Neutrophil (primary cell): ENCODE data around the gene DNAJB11.
A peak's percentile ranks its signal among the peaks of the same experiment; 100 is the strongest.

Experiments used
- H3K27ac ChIP-seq: fragments of 200-600 bp; sonication (generic); 2 replicates; pipeline ENCODE4 v1.5.1; 2016; ENCODE audit warnings: mild to moderate bottlenecking, moderate library complexity
- H3K27me3 ChIP-seq: fragments of 200-600 bp; sonication (generic); 2 replicates; pipeline ENCODE4 v1.6.0; 2016; ENCODE audit warnings: mild to moderate bottlenecking
- H3K36me3 ChIP-seq: fragments of 200-600 bp; sonication (generic); 2 replicates; pipeline ENCODE4 v1.5.1; 2017
- H3K4me1 ChIP-seq, 2 experiments: fragments of 200-600 bp in 1 of 2; sonication (generic) in 1 of 2; 1 replicate in 1 of 2; 2 replicates in 1 of 2; pipeline versions ENCODE4 v1.5.1 to v1.6.1; 2013 to 2016; ENCODE audit warnings: low read depth in 1 of 2, low read length in 1 of 2, mild to moderate bottlenecking in 1 of 2, moderate library complexity in 1 of 2; ENCODE audit not compliant: control insufficient read depth in 1 of 2, insufficient read depth in 1 of 2
- H3K4me3 ChIP-seq, 2 experiments: fragments of 200-600 bp in 1 of 2; sonication (generic) in 1 of 2; 1 replicate in 1 of 2; 2 replicates in 1 of 2; pipeline ENCODE4 v1.5.1; 2013 to 2016; ENCODE audit warnings: low read depth in 1 of 2, low read length in 1 of 2, mild to moderate bottlenecking in 1 of 2, moderate library complexity in 1 of 2
- H3K9me3 ChIP-seq: fragments of 200-600 bp; sonication (generic); 2 replicates; pipeline ENCODE4 v1.5.1; 2016
- CTCF ChIP-seq: fragments of 200-600 bp; sonication (generic); IDR thresholded peaks from 2 replicates; pipeline ENCODE4 v1.5.1; 2016; ENCODE audit warnings: antibody characterized with exemption

DNAJB11 gene

GRCh38 chr3:186613637-186614265, 43.2 kb downstream of the DNAJB11 start:
- no peaks in the 10 kb centered on the region for H3K36me3 ChIP-seq
- H3K27ac ChIP-seq = no peak overlapping the region
- no peaks in the 10 kb centered on the region for H3K9me3 ChIP-seq
- H3K27me3 ChIP-seq = peaks cover 70% of the 10 kb centered on the region
- H3K4me1 ChIP-seq = peaks cover 0 to 13% of the 10 kb centered on the region in 2 experiments
- H3K4me3 ChIP-seq = no peak overlapping the region
- no peak for TF ChIP-seq CTCF

GRCh38 chr3:186614266-186614596, 43.7 kb downstream of the DNAJB11 start:
- Histone ChIP-seq H3K27ac (no peak overlapping the region), H3K27me3 (peaks cover 70% of the 10 kb centered on the region), H3K4me1 (peaks cover 0 to 13% of the 10 kb centered on the region in 2 experiments), H3K4me3 (no peak overlapping the region), H3K9me3 (no peaks in the 10 kb centered on the region), H3K36me3 (no peaks in the 10 kb centered on the region)
- TF ChIP-seq CTCF = no peak

- Histone ChIP-seq H3K27me3 (peaks cover 70% of the 10 kb centered on the region), H3K4me1 (peaks cover 0 to 13% of the 10 kb centered on the region in 2 experiments), H3K4me3 (no peak overlapping the region), H3K36me3 (no peaks in the 10 kb centered on the region), H3K27ac (no peak overlapping the region), H3K9me3 (no peaks in the 10 kb centered on the region)
- TF ChIP-seq CTCF = peak; percentile 90
Measured at GRCh38 chr3:186614597-186615483, 44.3 kb downstream of the DNAJB11 start.

- H3K9me3 ChIP-seq = no peaks in the 10 kb centered on the region
- no peaks in the 10 kb centered on the region for H3K36me3 ChIP-seq
- H3K27ac ChIP-seq = no peak overlapping the region
- peaks cover 70% of the 10 kb centered on the region for H3K27me3 ChIP-seq
- peaks cover 0 to 13% of the 10 kb centered on the region in 2 experiments for H3K4me1 ChIP-seq
- no peak for TF ChIP-seq CTCF
- H3K4me3 ChIP-seq = no peak overlapping the region
Measured at GRCh38 chr3:186616299-186616617, 45.7 kb downstream of the DNAJB11 start.

GRCh38 chr3:186617036-186617946, 46.8 kb downstream of the DNAJB11 start:
- H3K4me1 ChIP-seq = peaks cover 0 to 13% of the 10 kb centered on the region in 2 experiments
- peak; percentile 80 for TF ChIP-seq CTCF
- no peak overlapping the region for H3K27ac ChIP-seq
- H3K27me3 ChIP-seq = peaks cover 65% of the 10 kb centered on the region
- H3K9me3 ChIP-seq = no peaks in the 10 kb centered on the region
- H3K4me3 ChIP-seq = peak overlapping the region in 1 of 2 experiments; percentile 30
- H3K36me3 ChIP-seq = no peaks in the 10 kb centered on the region
